Measurements from ENCODE around the gene CENPB. TPM values are rescaled to one million over a fixed set of nuclear protein-coding genes. Genes with fewer than 3 reads are reported as not detected.

Gene CENPB
- total RNA-seq, 2 donors from 2014 or later = 43.0 to 50.7 TPM

GRCh38 chr20:3785240-3786125, 1.1 kb downstream of the CENPB start:
- 74 to 88% methylated on average over 53 to 79 of the region's 79 CpGs for WGBS, 2 experiments (ENCODE audit: insufficient coverage in 1 of 2, insufficient read length in 1 of 2)
- Mint-ChIP-seq H3K27me3 (ENCODE audit: insufficient read depth) (peaks cover 32% of the 10 kb centered on the region), H3K4me3 (peak overlapping the region; percentile 73), H3K9me3 (no peaks in the 10 kb centered on the region), H3K4me1 (peaks cover 2% of the 10 kb centered on the region), H3K36me3 (ENCODE audit: low read depth) (peaks cover 5% of the 10 kb centered on the region), H3K27ac (no peak overlapping the region)
- Histone ChIP-seq H3K9me3 (ENCODE audit: control insufficient read depth, low read length) (no peaks in the 10 kb centered on the region), H3K4me3 (ENCODE audit: low read length) (peak overlapping the region; percentile 78), H3K4me1 (ENCODE audit: control insufficient read depth, insufficient read depth, low read length) (no peaks in the 10 kb centered on the region), H3K27ac (ENCODE audit: low read depth, low read length) (no peak overlapping the region), H3K27me3 (ENCODE audit: control insufficient read depth, insufficient read depth, low read length, poor library complexity, severe bottlenecking) (peaks cover 15% of the 10 kb centered on the region), H3K9ac (ENCODE audit: extremely low read depth, low read length, poor library complexity, severe bottlenecking) (peak overlapping the region; percentile 34), H3K36me3 (ENCODE audit: control insufficient read depth, insufficient read depth, low read length) (peaks cover 11% of the 10 kb centered on the region)
- no peak for TF ChIP-seq CTCF (conservative IDR thresholded peaks at IDR 0.05)
- DNase-seq = peak; percentile 71

GRCh38 chr20:3784863-3785239, 1.7 kb downstream of the CENPB start:
- peak overlapping the region; percentile 18 for H3K4me3 Mint-ChIP-seq
- Histone ChIP-seq H3K27ac (ENCODE audit: low read depth, low read length) (no peak overlapping the region), H3K4me1 (ENCODE audit: control insufficient read depth, insufficient read depth, low read length) (no peaks in the 10 kb centered on the region), H3K9ac (ENCODE audit: extremely low read depth, low read length, poor library complexity, severe bottlenecking) (no peak overlapping the region), H3K27me3 (ENCODE audit: control insufficient read depth, insufficient read depth, low read length, poor library complexity, severe bottlenecking) (peaks cover 21% of the 10 kb centered on the region), H3K4me3 (ENCODE audit: low read length) (peak overlapping the region; percentile 78), H3K36me3 (ENCODE audit: control insufficient read depth, insufficient read depth, low read length) (peaks cover 11% of the 10 kb centered on the region), H3K9me3 (ENCODE audit: control insufficient read depth, low read length) (no peaks in the 10 kb centered on the region)
- no peak overlapping the region for H3K27ac Mint-ChIP-seq
- peaks cover 38% of the 10 kb centered on the region for H3K27me3 Mint-ChIP-seq (ENCODE audit: insufficient read depth)
- WGBS, 2 experiments (ENCODE audit: insufficient coverage in 1 of 2, insufficient read length in 1 of 2) = 95 to 96% methylated on average over 5 to 6 of the region's 6 CpGs
- no peaks in the 10 kb centered on the region for H3K9me3 Mint-ChIP-seq
- peaks cover 2% of the 10 kb centered on the region for H3K4me1 Mint-ChIP-seq
- no peak for TF ChIP-seq CTCF (conservative IDR thresholded peaks at IDR 0.05)
- no peak for DNase-seq
- peaks cover 5% of the 10 kb centered on the region for H3K36me3 Mint-ChIP-seq (ENCODE audit: low read depth)

GRCh38 chr20:3784216-3784853, 2.2 kb downstream of the CENPB start:
- H3K4me3 ChIP-seq (ENCODE audit: low read length) = peak overlapping the region; percentile 78

More at GRCh38 chr20:3784216-3784853, 2.2 kb downstream of the CENPB start:
- H3K4me3 Mint-ChIP-seq = peak overlapping the region; percentile 18
- no peaks in the 10 kb centered on the region for H3K9me3 Mint-ChIP-seq
- Histone ChIP-seq H3K9me3 (ENCODE audit: control insufficient read depth, low read length) (no peaks in the 10 kb centered on the region), H3K27me3 (ENCODE audit: control insufficient read depth, insufficient read depth, low read length, poor library complexity, severe bottlenecking) (peaks cover 26% of the 10 kb centered on the region), H3K9ac (ENCODE audit: extremely low read depth, low read length, poor library complexity, severe bottlenecking) (no peak overlapping the region), H3K36me3 (ENCODE audit: control insufficient read depth, insufficient read depth, low read length) (peaks cover 11% of the 10 kb centered on the region), H3K27ac (ENCODE audit: low read depth, low read length) (no peak overlapping the region), H3K4me1 (ENCODE audit: control insufficient read depth, insufficient read depth, low read length) (no peaks in the 10 kb centered on the region)
- peaks cover 2% of the 10 kb centered on the region for H3K4me1 Mint-ChIP-seq
- TF ChIP-seq CTCF (conservative IDR thresholded peaks at IDR 0.05) = no peak
- WGBS, 2 experiments (ENCODE audit: insufficient coverage in 1 of 2, insufficient read length in 1 of 2) = 91 to 94% methylated on average over 15 to 17 of the region's 17 CpGs
- H3K36me3 Mint-ChIP-seq (ENCODE audit: low read depth) = peaks cover 5% of the 10 kb centered on the region
- no peak for DNase-seq
- peaks cover 43% of the 10 kb centered on the region for H3K27me3 Mint-ChIP-seq (ENCODE audit: insufficient read depth)
- H3K27ac Mint-ChIP-seq = no peak overlapping the region
